Omental fat pad (tissue), 4 donors: Measurements from ENCODE around the gene CLSTN2. TPM values are rescaled to one million over a fixed set of nuclear protein-coding genes. Genes with fewer than 3 reads are reported as not detected.

Experiments used
- ATAC-seq: fragments of 150-250 bp; one replicate; pipeline ENCODE4 v1.9.1; 2016; ENCODE audit warnings: mild to moderate bottlenecking, moderate library complexity; ENCODE audit not compliant: low FRiP score
- DNase-seq: peaks from one replicate; pipeline ENCODE4 v3.0.0-alpha.2; 2019; ENCODE audit warnings: low spot score
- total RNA-seq, 4 donors: library from RNA; depleted of rRNA; stranded (reverse); fragments of >200 nt; gene quantifications; one replicate each; pipeline ENCODE4 v1.1.0, GENCODE V29; 2016
- TF ChIP-seq, protein P1 (sequence below), 3 donors: fragments of 450-650 bp; IDR thresholded peaks; one replicate each; pipeline ENCODE4 v1.5.1; 2016 to 2017; ENCODE audit warnings: antibody characterized with exemption in 3 of 3, mild to moderate bottlenecking in 3 of 3, moderate library complexity in 2 of 3

The CLSTN2 gene
- total RNA-seq, 4 donors from 2014 or later, result 20.0 to 40.5 (median 37.8) TPM

DNA sequence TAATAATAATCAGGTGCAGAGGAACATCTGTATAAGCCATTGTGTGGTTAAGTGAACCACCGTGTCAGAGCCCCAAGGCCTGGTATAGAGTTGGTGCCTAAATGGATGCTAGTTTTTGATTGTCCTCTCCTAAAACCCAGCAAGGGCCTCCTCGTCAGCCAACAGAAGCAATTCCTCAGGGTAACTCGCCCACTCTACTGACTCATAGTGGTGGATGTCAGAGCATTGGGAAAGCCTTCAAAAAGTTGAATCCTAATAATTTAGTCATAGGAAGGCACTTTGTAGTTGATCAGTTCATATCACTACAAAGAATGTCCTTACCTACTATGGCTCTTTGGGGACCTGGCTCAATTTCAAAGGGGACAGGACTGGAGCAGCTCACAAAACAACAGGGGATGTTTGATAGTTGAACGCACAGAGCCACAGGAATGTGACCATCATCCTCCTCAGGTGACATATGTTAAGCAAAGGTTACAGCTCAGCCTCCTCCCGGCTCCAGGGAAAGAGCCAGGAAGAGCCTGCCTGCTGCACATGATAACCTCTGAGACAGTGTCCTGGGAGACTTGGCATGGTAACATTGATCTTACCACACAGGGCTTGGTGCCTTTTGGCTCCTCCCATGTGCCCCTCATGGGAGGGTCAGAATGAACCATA, 338.7 kb downstream of the CLSTN2 start:
- DNase-seq, result no peak
- TF ChIP-seq, protein P1, sequence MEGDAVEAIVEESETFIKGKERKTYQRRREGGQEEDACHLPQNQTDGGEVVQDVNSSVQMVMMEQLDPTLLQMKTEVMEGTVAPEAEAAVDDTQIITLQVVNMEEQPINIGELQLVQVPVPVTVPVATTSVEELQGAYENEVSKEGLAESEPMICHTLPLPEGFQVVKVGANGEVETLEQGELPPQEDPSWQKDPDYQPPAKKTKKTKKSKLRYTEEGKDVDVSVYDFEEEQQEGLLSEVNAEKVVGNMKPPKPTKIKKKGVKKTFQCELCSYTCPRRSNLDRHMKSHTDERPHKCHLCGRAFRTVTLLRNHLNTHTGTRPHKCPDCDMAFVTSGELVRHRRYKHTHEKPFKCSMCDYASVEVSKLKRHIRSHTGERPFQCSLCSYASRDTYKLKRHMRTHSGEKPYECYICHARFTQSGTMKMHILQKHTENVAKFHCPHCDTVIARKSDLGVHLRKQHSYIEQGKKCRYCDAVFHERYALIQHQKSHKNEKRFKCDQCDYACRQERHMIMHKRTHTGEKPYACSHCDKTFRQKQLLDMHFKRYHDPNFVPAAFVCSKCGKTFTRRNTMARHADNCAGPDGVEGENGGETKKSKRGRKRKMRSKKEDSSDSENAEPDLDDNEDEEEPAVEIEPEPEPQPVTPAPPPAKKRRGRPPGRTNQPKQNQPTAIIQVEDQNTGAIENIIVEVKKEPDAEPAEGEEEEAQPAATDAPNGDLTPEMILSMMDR (IDR thresholded peaks at IDR 0.05), result no peak
- ATAC-seq, result no peak

DNA sequence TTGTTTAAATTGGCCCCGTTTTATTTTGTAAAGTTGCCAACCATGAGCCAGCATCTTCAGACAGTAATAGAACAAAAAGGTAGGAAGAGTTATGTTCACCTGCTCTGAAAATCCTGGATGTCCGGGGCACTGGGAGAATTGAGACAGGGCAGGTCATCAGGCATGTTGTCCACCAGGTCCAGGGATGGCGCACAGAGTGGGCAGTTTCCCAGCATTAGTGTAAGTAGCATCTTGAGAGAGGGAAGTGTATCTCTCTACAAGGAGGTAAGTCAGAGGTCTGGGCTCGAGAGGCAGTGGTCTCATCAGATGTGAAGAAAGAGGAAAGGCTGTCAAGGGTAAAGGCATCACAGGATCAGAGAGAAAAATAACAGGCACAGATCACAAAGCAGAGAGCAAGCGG, 339.4 kb downstream of the CLSTN2 start:
- TF ChIP-seq, protein P1 (IDR thresholded peaks at IDR 0.05), result no peak
- DNase-seq (no peak), ATAC-seq (no peak)

DNA sequence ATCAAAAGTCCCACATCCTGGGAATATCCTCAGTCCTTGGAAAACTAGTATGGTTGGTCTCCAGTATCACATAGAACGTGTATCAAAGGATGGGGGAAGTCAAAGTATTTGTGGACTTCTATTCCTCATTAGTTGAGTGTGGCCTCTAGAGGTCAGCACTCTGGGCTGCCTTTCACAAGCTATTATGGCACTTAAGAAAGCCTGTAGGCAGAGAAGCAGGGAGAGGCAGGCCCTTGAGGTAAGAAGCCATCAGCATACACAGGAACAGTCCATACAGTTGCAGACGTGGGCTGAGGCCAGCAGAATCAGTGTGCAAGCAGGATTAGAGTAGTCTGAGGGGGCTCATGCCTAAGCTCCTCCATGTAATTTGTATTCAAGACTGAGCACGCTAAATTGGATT, 341.7 kb downstream of the CLSTN2 start:
- DNase-seq, result no peak
- ATAC-seq, result no peak
- TF ChIP-seq, protein P1 (IDR thresholded peaks at IDR 0.05), result no peak

DNA sequence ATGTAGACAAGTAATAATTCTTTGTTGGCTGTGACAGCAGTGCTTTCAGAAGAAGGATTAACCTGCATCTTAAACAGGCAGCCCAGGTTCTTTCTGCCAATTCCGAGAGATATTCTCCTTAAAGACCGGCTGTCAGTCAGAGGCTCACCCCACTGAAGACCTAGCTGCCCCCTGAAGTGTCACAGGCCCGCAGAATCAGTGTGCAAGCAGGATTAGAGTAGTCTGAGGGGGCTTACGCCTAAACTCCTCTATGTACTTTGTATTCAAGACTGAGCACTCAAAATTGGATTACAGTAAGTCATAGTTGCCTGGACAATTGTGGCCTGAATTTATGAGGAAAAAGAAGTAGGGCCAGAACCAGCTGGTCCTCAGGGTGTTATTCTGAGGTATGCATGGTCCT, 342.9 kb downstream of the CLSTN2 start:
- no peak for ATAC-seq
- TF ChIP-seq, protein P1 (IDR thresholded peaks at IDR 0.05), result no peak

DNA sequence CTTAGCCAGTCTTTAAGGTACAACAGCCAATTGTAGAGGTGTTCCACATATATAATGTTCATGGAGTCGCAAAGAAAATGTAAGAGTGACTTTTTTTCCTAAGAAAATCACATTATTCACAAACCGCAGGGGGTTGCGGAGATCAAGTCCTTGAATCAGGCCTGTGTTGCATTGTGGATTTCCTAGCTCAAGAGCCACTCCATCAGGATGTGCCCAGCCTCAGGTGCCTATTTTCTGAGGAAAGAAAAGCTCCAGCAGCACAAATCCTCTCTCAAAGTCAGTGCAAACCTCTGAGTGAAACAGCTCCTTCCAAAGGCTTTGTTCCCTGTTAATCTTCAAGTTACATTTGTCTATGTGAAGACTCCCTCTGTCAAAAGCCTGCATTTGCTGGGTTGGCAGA, 349.4 kb downstream of the CLSTN2 start:
- TF ChIP-seq, protein P1 (IDR thresholded peaks at IDR 0.05), result no peak
- DNase-seq (no peak), ATAC-seq (no peak)

More for the DNA sequence above, 342.9 kb downstream of the CLSTN2 start:
- DNase-seq, result no peak

DNA sequence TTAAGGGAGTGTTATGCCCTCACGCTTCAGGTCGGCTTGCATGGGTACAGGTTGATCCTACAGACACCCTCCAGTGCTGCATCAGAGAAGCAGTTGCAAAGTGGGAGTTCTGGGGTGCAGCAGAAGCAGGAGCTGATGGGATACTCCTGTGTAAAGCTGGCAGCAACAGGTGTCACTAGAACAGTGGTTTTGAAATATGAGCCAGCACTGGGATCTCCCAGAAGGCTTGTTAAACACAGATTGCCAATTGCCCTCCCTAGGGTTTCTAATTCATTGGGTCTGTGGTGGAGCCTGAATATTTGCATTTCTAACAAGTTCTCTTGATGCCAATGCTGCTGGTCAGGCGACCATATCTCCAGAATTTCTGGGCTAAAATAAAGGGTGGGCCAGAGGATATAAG, 350.4 kb downstream of the CLSTN2 start:
- ATAC-seq (no peak), DNase-seq (no peak)
- TF ChIP-seq, protein P1 (IDR thresholded peaks at IDR 0.05), result no peak

DNA sequence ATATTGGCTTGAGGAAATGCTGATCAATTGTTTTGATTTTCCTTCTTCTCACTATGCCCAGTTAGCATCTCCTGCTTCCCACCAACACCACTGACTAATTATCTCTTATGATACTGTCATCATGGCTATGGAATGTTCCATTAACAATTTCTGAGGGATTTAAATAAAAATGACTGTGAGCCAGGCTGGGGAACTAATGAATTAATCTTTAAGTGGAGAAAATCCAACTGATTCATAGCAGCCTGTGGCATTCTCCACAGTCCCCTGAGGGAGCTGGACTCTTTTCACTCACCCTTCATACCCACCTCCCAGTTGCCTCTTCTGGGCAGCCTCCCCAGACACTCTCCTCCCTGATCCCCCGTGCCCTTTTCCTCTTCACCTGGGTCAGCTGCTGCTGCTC, 353.6 kb downstream of the CLSTN2 start:
- DNase-seq (no peak), ATAC-seq (no peak)
- TF ChIP-seq, protein P1 (IDR thresholded peaks at IDR 0.05), result no peak
